GM12878 (cell line): Measurements from ENCODE around the gene PUS3. TPM values are rescaled to one million over a fixed set of nuclear protein-coding genes. Genes with fewer than 3 reads are reported as not detected.

Source experiments
- ATAC-seq: fragments of 200-7000 bp; cut with Tn5 transposase; 3 replicates; pipeline ENCODE4 v1.9.1; 2020; ENCODE audit warnings: mild to moderate bottlenecking, moderate library complexity
- BruUV-seq: library from RNA; stranded (reverse); fragments of 400-500 nt; replicated peaks from 2 replicates; lab custom pipeline; 2021; lab: Mats Ljungman, UMichigan
- CTCF ChIA-PET: fragments of 300-600 bp; sonication (Branson Sonifier 250); formaldehyde crosslinking; extraction: SDS; loops from one replicate; lab custom pipeline; 2021; ENCODE audit warnings: inconsistent platforms; lab: Yijun Ruan, JAX
- POLR2A ChIA-PET: fragments of 350-600 bp; formaldehyde crosslinking; extraction: SDS; loops from one replicate; lab custom pipeline; 2021; ENCODE audit warnings: inconsistent platforms; lab: Charles Lee
- RAD21 ChIA-PET: fragments of 300-600 bp; sonication (Branson Sonifier 250); formaldehyde crosslinking; loops from one replicate; lab custom pipeline; 2023; ENCODE audit warnings: antibody characterized with exemption; ENCODE audit not compliant: unreplicated experiment; lab: Charles Lee
- SMC1A ChIA-PET: fragments of 300-600 bp; sonication (Branson Sonifier 250); formaldehyde crosslinking; loops from one replicate; lab custom pipeline; 2023; ENCODE audit not compliant: unreplicated experiment, uncharacterized antibody; lab: Charles Lee
- DNase-seq: peaks from one replicate; pipeline ENCODE4 v3.0.0-alpha.2; 2011; ENCODE audit warnings: low read depth, low spot score
- FAIRE-seq: peaks from 3 replicates; lab custom pipeline; 2011; peaks lifted over from hg19 to GRCh38; lab: Jason Lieb, UNC
- H2AFZ ChIP-seq: 2 replicates; pipeline ENCODE4 v1.6.0; 2011; ENCODE audit warnings: low read depth, low read length, control low read depth; ENCODE audit not compliant: control insufficient read depth
- H3K27ac ChIP-seq: 2 replicates; pipeline ENCODE4 v1.5.1; 2011; ENCODE audit warnings: control low read depth; ENCODE audit not compliant: control insufficient read depth, insufficient read depth
- H3K27me3 ChIP-seq, 2 experiments: replicated peaks in 1 of 2; 2 replicates each; pipeline versions ENCODE4 v1.6.0 to v1.6.1; 2011; ENCODE audit warnings: low read length in 1 of 2; ENCODE audit not compliant: control insufficient read depth in 2 of 2, insufficient read depth in 2 of 2
- H3K36me3 ChIP-seq, 2 experiments: 2 replicates each; pipeline ENCODE4 v1.5.1; 2011; ENCODE audit warnings: low read length in 1 of 2; ENCODE audit not compliant: control insufficient read depth in 2 of 2, insufficient read depth in 2 of 2
- H3K4me1 ChIP-seq: 2 replicates; pipeline ENCODE4 v1.6.1; 2011; ENCODE audit warnings: mild to moderate bottlenecking, low read length, moderate library complexity, mixed read lengths; ENCODE audit not compliant: control insufficient read depth, insufficient read depth
- H3K4me2 ChIP-seq: 2 replicates; pipeline ENCODE4 v1.6.0; 2011; ENCODE audit warnings: control low read depth; ENCODE audit not compliant: control insufficient read depth, insufficient read depth
- H3K4me3 ChIP-seq: fragments of 200-600 bp; sonication (generic); 2 replicates; pipeline ENCODE4 v1.5.1; 2016
- H3K79me2 ChIP-seq: 2 replicates; pipeline ENCODE4 v1.6.0; 2011; ENCODE audit warnings: low read length; ENCODE audit not compliant: control insufficient read depth, insufficient read depth
- H3K9ac ChIP-seq: 2 replicates; pipeline ENCODE4 v1.8.0; 2011; ENCODE audit warnings: low read length, control low read depth, mixed read lengths; ENCODE audit not compliant: control insufficient read depth, insufficient read depth
- H3K9me3 ChIP-seq: replicated peaks from 3 replicates; pipeline ENCODE4 v1.5.1; 2011; ENCODE audit warnings: mild to moderate bottlenecking, low read length; ENCODE audit not compliant: control insufficient read depth, insufficient read depth
- H4K20me1 ChIP-seq: 2 replicates; pipeline ENCODE4 v1.6.0; 2011; ENCODE audit not compliant: control insufficient read depth, insufficient read depth
- EGR1 ChIP-seq, 2 experiments: IDR thresholded peaks; 1 replicate in 1 of 2; 2 replicates in 1 of 2; pipeline ENCODE4 v1.6.1; 2011 to 2012; ENCODE audit warnings: low read depth in 2 of 2, low read length in 2 of 2, borderline replicate concordance in 1 of 2, mild to moderate bottlenecking in 1 of 2, moderate library complexity in 1 of 2
- HCFC1 ChIP-seq: fragments of 150-350 bp; IDR thresholded peaks from 2 replicates; pipeline ENCODE4 v1.6.1; 2014; ENCODE audit warnings: low read length
- IKZF2 ChIP-seq, 2 experiments: fragments of 450-650 bp; IDR thresholded peaks; 2 replicates each; pipeline ENCODE4 v1.6.1; 2017; ENCODE audit warnings: mild to moderate bottlenecking in 2 of 2, moderate library complexity in 2 of 2
- IRF4 ChIP-seq: IDR thresholded peaks from 2 replicates; pipeline ENCODE4 v1.6.1; 2011; ENCODE audit warnings: low read depth, low read length
- RAD21 ChIP-seq: IDR thresholded peaks from 2 replicates; pipeline ENCODE4 v1.6.1; 2011; ENCODE audit warnings: mild to moderate bottlenecking, low read depth, low read length, moderate library complexity; ENCODE audit not compliant: insufficient read depth
- SIX5 ChIP-seq: IDR thresholded peaks from 2 replicates; pipeline ENCODE4 v1.6.1; 2011; ENCODE audit warnings: mild to moderate bottlenecking, low read depth, low read length, moderate library complexity; ENCODE audit not compliant: severe bottlenecking
- SMC3 ChIP-seq: IDR thresholded peaks from 2 replicates; pipeline ENCODE4 v1.6.1; 2011; ENCODE audit warnings: low read length, improper control_type of control experiment, borderline replicate concordance
- YY1 ChIP-seq: IDR thresholded peaks from 2 replicates; pipeline ENCODE4 v1.6.1; 2011; ENCODE audit warnings: low read depth, mild to moderate bottlenecking, low read length
- ZNF207 ChIP-seq: fragments of 450-650 bp; IDR thresholded peaks from 2 replicates; pipeline ENCODE4 v1.6.1; 2014; ENCODE audit warnings: antibody characterized with exemption, mild to moderate bottlenecking, borderline replicate concordance
- WGBS: methylation state at CpG from one replicate; pipeline ENCODE4 v1.1.6; 2016; ENCODE audit warnings: low lambda C conversion rate; ENCODE audit not compliant: insufficient replicate concordance, insufficient coverage; ENCODE audit errors: missing lambda C conversion rate; 5-methylcytosine and 5-hydroxymethylcytosine counted together
- in situ Hi-C: fragments of 300-500 bp; cut with MboI; formaldehyde crosslinking; loops from 9 replicates; pipeline ENCODE4 v1.14.3; 2018; ENCODE audit warnings: mixed read lengths
- intact Hi-C: fragments of 100-400 bp; cut with micrococcal nuclease; formaldehyde crosslinking; loops from one replicate; pipeline ENCODE4 v1.14.2; 2022; ENCODE audit not compliant: unreplicated experiment
- polyA plus RNA-seq, 11 experiments: library from polyadenylated mRNA; depleted of rRNA in 4 of 11; unstranded in 6 of 11; stranded (reverse) in 5 of 11; fragments of >200 nt; fragmentation: Nextera tagmentation in 4 of 11; fragmentation: Illumina TruSeq in 1 of 11; extraction: Ambion mirVana in 4 of 11; extraction: Trizol in 1 of 11; gene quantifications; 1 replicate in 1 of 11; 2 replicates in 10 of 11; pipeline versions ENCODE4 v1.2.1 to v1.2.3, GENCODE V29; 2011 to 2016; ENCODE audit warnings: inconsistent platforms in 2 of 11, missing spikeins in 2 of 11, low read depth in 1 of 11
- total RNA-seq, 4 experiments: library from RNA; depleted of rRNA in 3 of 4; stranded (reverse); fragments of >200 nt in 3 of 4; fragmentation: Illumina TruSeq in 1 of 4; extraction: Trizol in 1 of 4; gene quantifications; 2 replicates each; pipeline versions ENCODE4 v1.2.1 to v1.2.3, GENCODE V29; 2013 to 2021
- TF ChIP-seq, protein P1 (sequence below): fragments of 450-650 bp; IDR thresholded peaks from 2 replicates; pipeline ENCODE4 v1.6.1; 2016; ENCODE audit warnings: mild to moderate bottlenecking
- TF ChIP-seq, protein P2 (sequence below), 3 experiments: IDR thresholded peaks in 2 of 3; conservative IDR thresholded peaks in 1 of 3; 2 replicates each; pipeline ENCODE4 v1.5.1; 2011; ENCODE audit warnings: low read depth in 3 of 3, low read length in 3 of 3, mild to moderate bottlenecking in 3 of 3, control low read depth in 2 of 3, moderate library complexity in 2 of 3, inconsistent platforms in 1 of 3, mixed read lengths in 1 of 3; ENCODE audit not compliant: control insufficient read depth in 2 of 3, insufficient read depth in 1 of 3; ENCODE audit errors: extremely low read depth in 1 of 3

Gene PUS3
- total and polyA plus RNA-seq, 10 of the 15 experiments (the other 5 are each of a cell fraction or from before 2014, with no cell fraction given), result 10.9 to 22.4 (median 14.3) TPM

DNA sequence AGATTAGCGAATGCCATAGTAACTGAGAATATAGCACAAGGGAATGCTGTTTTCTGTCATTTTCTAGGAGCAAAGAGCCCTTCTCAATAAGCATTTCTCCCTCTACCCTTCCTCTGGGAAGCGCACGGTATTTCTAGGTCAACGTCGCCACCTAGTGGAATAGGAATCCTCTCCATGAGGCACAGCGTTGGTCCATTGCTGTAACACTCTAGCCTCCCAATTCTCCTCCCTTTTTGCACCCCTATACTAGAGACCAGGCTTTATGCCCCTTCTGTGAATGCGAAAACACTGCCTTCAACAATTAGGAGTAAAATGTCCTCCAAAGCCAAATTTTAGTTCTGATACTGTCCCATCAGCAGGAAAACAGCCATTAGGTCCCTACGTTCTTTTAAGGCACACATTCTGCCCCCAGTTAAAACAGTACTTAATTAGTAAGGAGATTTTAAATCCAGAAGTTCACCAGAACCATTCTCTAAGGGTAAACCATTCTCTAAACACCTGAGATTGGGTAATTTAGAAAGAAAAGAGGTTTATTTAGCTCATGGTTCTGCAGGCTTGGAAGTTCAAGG, 28.4 kb downstream of the PUS3 start:
- Histone ChIP-seq H2AFZ (no peak overlapping the region), H3K27me3 (no peaks in the 10 kb centered on the region), H3K79me2 (no peaks in the 10 kb centered on the region), H3K4me2 (no peak overlapping the region), H3K36me3 (no peaks in the 10 kb centered on the region), H3K4me1 (no peaks in the 10 kb centered on the region), H4K20me1 (no peaks in the 10 kb centered on the region), H3K27ac (no peak overlapping the region), H3K4me3 (no peak overlapping the region), H3K9me3 (peaks cover 5% of the 10 kb centered on the region; the same call in 2 of the 3 replicates), H3K9ac (no peak overlapping the region)
- ChIA-PET RAD21 (interaction anchor here (1.1 kb wide), 1 partner anchor 151 kb away, joined by 5 read pairs; no protein-coding TSS in a partner anchor), SMC1A (interaction anchor here (0.8 kb wide), 1 partner anchor 425 kb away, joined by 3 read pairs; no protein-coding TSS in a partner anchor), POLR2A (no interaction called here), CTCF (interaction anchor here (0.8 to 1.8 kb wide), 10 partner anchors 11 to 451 kb away, joined by 3 to 5 read pairs (median 4); no protein-coding TSS in a partner anchor)
- DNase-seq, result no peak
- BruUV-seq, result no TSS peak
- 12% methylated on average over 8 of the region's 8 CpGs for WGBS
- TF ChIP-seq, protein P1, sequence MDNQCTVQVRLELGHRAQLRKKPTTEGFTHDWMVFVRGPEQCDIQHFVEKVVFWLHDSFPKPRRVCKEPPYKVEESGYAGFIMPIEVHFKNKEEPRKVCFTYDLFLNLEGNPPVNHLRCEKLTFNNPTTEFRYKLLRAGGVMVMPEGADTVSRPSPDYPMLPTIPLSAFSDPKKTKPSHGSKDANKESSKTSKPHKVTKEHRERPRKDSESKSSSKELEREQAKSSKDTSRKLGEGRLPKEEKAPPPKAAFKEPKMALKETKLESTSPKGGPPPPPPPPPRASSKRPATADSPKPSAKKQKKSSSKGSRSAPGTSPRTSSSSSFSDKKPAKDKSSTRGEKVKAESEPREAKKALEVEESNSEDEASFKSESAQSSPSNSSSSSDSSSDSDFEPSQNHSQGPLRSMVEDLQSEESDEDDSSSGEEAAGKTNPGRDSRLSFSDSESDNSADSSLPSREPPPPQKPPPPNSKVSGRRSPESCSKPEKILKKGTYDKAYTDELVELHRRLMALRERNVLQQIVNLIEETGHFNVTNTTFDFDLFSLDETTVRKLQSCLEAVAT, result no peak
- TF ChIP-seq, protein P2, sequence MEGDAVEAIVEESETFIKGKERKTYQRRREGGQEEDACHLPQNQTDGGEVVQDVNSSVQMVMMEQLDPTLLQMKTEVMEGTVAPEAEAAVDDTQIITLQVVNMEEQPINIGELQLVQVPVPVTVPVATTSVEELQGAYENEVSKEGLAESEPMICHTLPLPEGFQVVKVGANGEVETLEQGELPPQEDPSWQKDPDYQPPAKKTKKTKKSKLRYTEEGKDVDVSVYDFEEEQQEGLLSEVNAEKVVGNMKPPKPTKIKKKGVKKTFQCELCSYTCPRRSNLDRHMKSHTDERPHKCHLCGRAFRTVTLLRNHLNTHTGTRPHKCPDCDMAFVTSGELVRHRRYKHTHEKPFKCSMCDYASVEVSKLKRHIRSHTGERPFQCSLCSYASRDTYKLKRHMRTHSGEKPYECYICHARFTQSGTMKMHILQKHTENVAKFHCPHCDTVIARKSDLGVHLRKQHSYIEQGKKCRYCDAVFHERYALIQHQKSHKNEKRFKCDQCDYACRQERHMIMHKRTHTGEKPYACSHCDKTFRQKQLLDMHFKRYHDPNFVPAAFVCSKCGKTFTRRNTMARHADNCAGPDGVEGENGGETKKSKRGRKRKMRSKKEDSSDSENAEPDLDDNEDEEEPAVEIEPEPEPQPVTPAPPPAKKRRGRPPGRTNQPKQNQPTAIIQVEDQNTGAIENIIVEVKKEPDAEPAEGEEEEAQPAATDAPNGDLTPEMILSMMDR (IDR thresholded peaks at IDR 0.05 in 2 of 3, conservative IDR thresholded peaks at IDR 0.05 in 1 of 3; ENCODE audit: control insufficient read depth in 2 of 3, extremely low read depth in 1 of 3, insufficient read depth in 1 of 3, low read depth in 3 of 3, low read length in 3 of 3), result peak; percentile 74 to 81 (median 77)
- TF ChIP-seq IKZF2 (IDR thresholded peaks at IDR 0.05) (0 out of 4 replicates have a peak, but pooled peaks of 1 of the 2 experiments have one; percentile 22), EGR1 (IDR thresholded peaks at IDR 0.05; ENCODE audit: borderline replicate concordance in 1 of 2, low read depth in 2 of 2, low read length in 2 of 2) (no peak), YY1 (peak; percentile 44; the same call in 1 of the 2 replicates), SMC3 (peak; percentile 54; the same call in 1 of the 2 replicates), ZNF207 (no peak), RAD21 (peak; percentile 88), SIX5 (no peak), HCFC1 (no peak), IRF4 (0 out of 2 replicates have a peak, but pooled peaks have one; percentile 34)
- ATAC-seq, result peak; percentile 97
- FAIRE-seq, result peak; percentile 79
- intact Hi-C loops, result loop anchor here (1.0 to 2.0 kb wide), 3 partner anchors 150 to 451 kb away; no protein-coding TSS in a partner anchor
- in situ Hi-C loops, result loop anchor here (10.0 to 25.0 kb wide), 2 partner anchors 450 to 912 kb away; partner anchors contain the start of gene CCDC15
